Measurements from ENCODE around the gene TAPT1. TPM values are rescaled to one million over a fixed set of nuclear protein-coding genes. Genes with fewer than 3 reads are reported as not detected.

TAPT1 gene
- total and polyA plus RNA-seq, 4 donors, result 47.6 to 64.9 (median 48.1) TPM

DNA sequence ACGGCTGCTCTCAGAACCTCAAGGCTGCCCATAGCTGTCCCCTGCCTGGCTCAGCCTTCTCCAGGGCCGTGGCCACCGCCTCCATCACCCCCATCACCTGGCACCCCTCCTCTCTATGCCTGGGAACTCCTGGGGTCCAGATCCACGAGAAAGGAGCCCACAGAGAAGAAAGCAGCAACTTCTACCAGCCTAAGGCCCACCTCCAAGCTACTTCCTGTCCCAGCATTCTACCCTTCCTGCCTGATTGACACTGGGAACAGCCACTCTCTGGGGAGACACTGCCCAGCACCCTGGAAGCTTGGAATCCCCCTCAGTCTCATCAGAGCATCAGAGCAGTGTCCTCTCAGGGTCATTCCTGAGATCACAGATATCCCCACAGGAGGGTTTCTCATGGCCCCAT is 105.6 kb downstream of the TAPT1 start:
- Histone ChIP-seq H3K4me1 (ENCODE audit: control insufficient read depth, insufficient read depth, low read length) (peaks cover 12% of the 10 kb centered on the region), H3K9me3 (ENCODE audit: control insufficient read depth, insufficient read depth, low read length) (no peaks in the 10 kb centered on the region), H3K27me3 (ENCODE audit: control insufficient read depth, insufficient read depth, low read length) (no peaks in the 10 kb centered on the region), H3K27ac (ENCODE audit: low read depth, low read length) (no peak overlapping the region), H3K4me3 (ENCODE audit: low read depth, low read length) (no peak overlapping the region), H3K36me3 (ENCODE audit: control insufficient read depth, insufficient read depth, low read length) (no peaks in the 10 kb centered on the region)
- 87% methylated on average over 4 of the region's 4 CpGs for WGBS (ENCODE audit: insufficient coverage)
- DNase-seq (ENCODE audit: low read depth in 4 of 6, low spot score in 6 of 6), result no peak

DNA sequence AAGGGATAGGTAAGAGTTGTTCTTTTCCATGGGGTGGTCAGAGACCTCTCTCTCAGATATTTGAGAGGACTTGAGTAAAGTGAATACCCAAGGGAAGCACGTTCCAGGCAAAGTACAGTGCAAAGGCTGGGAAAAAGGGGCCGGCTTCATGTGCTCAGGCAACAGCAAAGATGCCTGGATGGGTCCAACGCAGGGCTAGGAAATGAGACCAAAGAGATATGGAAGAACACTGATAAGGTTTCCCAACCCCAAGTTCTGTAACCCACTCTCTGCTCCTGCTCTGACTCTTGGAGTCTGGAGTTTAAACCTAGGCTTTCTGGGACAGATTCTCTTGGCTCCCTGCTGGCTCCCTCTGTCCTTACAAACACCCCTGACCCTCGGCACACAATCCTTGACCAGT is 106.3 kb downstream of the TAPT1 start:
- H3K27ac ChIP-seq (ENCODE audit: low read depth, low read length), result no peak overlapping the region
- WGBS (ENCODE audit: insufficient coverage), result 90% methylated on average over 3 of the region's 4 CpGs
- H3K9me3 ChIP-seq (ENCODE audit: control insufficient read depth, insufficient read depth, low read length), result no peaks in the 10 kb centered on the region
- no peaks in the 10 kb centered on the region for H3K36me3 ChIP-seq (ENCODE audit: control insufficient read depth, insufficient read depth, low read length)
- peaks cover 12% of the 10 kb centered on the region for H3K4me1 ChIP-seq (ENCODE audit: control insufficient read depth, insufficient read depth, low read length)
- no peak for DNase-seq (ENCODE audit: low read depth in 4 of 6, low spot score in 6 of 6)
- H3K4me3 ChIP-seq (ENCODE audit: low read depth, low read length), result no peak overlapping the region
- no peaks in the 10 kb centered on the region for H3K27me3 ChIP-seq (ENCODE audit: control insufficient read depth, insufficient read depth, low read length)

DNA sequence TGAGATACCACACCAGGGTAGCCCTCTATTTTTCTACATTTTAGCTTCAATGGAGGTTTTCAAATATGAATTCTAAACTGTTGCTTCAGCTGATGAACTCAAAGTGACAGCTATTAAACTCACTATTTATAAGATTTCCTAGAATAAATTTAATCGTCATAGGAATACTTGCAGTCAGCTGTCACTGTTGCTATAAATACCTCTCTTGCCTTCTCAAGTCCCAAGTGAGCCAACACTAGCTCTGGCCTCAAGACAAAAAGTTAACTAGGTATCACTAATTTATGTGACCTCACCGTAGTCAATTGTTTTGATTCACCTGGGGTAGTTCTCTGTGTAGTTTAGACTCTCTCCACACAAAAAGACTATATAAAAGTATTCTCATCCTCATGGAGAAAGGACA is 108.2 kb downstream of the TAPT1 start:
- WGBS (ENCODE audit: insufficient coverage), result no CpG with 5 or more reads among the region's 2 CpGs
- Histone ChIP-seq H3K27ac (ENCODE audit: low read depth, low read length) (no peak overlapping the region), H3K9me3 (ENCODE audit: control insufficient read depth, insufficient read depth, low read length) (no peaks in the 10 kb centered on the region), H3K36me3 (ENCODE audit: control insufficient read depth, insufficient read depth, low read length) (no peaks in the 10 kb centered on the region), H3K4me3 (ENCODE audit: low read depth, low read length) (no peak overlapping the region), H3K4me1 (ENCODE audit: control insufficient read depth, insufficient read depth, low read length) (peaks cover under 1% of the 10 kb centered on the region), H3K27me3 (ENCODE audit: control insufficient read depth, insufficient read depth, low read length) (no peaks in the 10 kb centered on the region)
- no peak for DNase-seq (ENCODE audit: low read depth in 4 of 6, low spot score in 6 of 6)

DNA sequence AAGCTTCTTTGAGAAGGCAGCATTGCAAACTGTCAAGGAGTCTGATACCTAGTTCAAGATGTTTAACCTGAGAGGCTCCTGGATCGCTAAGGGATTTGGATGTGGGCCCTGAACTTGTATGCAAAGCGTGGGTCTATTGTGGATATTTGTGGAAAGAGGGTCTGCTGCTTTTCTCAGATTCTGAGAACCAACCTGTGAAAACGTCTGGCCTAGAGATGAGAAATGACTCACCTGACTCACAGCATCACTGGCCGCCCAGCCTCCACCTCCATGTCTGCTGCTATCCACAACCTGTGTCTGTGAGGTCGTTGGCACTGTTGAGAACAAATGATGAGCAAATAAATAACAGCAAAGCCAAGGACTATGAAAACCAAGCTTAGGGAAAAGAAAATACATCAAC is 109.1 kb downstream of the TAPT1 start:
- no peak overlapping the region for H3K4me3 ChIP-seq (ENCODE audit: low read depth, low read length)
- no peaks in the 10 kb centered on the region for H3K4me1 ChIP-seq (ENCODE audit: control insufficient read depth, insufficient read depth, low read length)
- H3K27me3 ChIP-seq (ENCODE audit: control insufficient read depth, insufficient read depth, low read length), result no peaks in the 10 kb centered on the region
- H3K36me3 ChIP-seq (ENCODE audit: control insufficient read depth, insufficient read depth, low read length), result no peaks in the 10 kb centered on the region
- no peak overlapping the region for H3K27ac ChIP-seq (ENCODE audit: low read depth, low read length)
- DNase-seq (ENCODE audit: low read depth in 4 of 6, low spot score in 6 of 6), result no peak
- 100% methylated on average over 3 of the region's 5 CpGs for WGBS (ENCODE audit: insufficient coverage)
- H3K9me3 ChIP-seq (ENCODE audit: control insufficient read depth, insufficient read depth, low read length), result no peaks in the 10 kb centered on the region

DNA sequence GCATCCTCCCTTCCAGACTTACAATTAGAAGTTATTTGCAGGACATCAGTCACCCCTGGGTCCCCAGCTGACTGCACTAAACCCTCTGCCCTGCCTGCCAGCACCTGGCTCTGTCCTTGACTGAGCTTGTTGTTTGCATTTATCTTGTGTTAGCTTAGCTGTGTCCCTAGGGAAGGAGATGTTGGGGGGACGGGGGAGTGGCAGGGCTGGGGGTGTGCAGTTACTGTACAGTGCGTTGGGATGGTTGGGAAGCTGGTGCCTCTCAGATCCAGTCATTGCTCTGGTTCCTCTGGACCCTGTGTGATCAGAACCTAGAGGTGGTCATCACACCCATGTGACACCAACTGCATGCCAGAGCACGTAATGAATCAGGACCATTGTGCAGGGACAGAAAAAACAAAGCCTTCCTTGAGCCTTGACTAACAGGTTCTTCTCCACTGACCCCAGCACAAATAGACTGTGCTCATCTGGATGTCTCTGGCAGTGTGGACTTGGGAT is 109.7 kb downstream of the TAPT1 start:
- no peak for DNase-seq (ENCODE audit: low read depth in 4 of 6, low spot score in 6 of 6)
- H3K9me3 ChIP-seq (ENCODE audit: control insufficient read depth, insufficient read depth, low read length), result no peaks in the 10 kb centered on the region
- H3K4me1 ChIP-seq (ENCODE audit: control insufficient read depth, insufficient read depth, low read length), result no peaks in the 10 kb centered on the region
- no peak overlapping the region for H3K27ac ChIP-seq (ENCODE audit: low read depth, low read length)
- H3K27me3 ChIP-seq (ENCODE audit: control insufficient read depth, insufficient read depth, low read length), result no peaks in the 10 kb centered on the region
- no peak overlapping the region for H3K4me3 ChIP-seq (ENCODE audit: low read depth, low read length)
- WGBS (ENCODE audit: insufficient coverage), result 78% methylated on average over 2 of the region's 3 CpGs
- no peaks in the 10 kb centered on the region for H3K36me3 ChIP-seq (ENCODE audit: control insufficient read depth, insufficient read depth, low read length)

DNA sequence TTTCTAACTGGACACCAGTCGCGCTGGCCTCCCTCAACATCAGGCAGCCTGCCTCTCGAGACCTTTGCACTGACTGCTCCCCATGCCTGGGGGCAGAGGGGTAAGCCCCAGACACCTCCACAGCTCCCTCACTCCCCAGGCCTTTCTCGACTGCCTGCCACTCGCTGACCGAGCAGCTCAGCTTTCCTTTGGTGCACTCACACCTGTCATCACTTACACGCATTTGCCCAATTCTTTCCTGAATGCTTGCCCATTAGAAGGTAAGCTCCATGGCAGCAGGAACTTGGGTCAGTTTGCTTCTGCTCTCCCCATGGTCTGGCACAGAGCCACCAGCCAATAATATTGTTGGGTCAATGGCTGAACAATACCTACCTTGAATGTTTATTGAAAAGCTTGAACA is 110.3 kb downstream of the TAPT1 start:
- H3K36me3 ChIP-seq (ENCODE audit: control insufficient read depth, insufficient read depth, low read length), result no peaks in the 10 kb centered on the region
- no peak overlapping the region for H3K27ac ChIP-seq (ENCODE audit: low read depth, low read length)
- 82% methylated on average over 7 of the region's 7 CpGs for WGBS (ENCODE audit: insufficient coverage)
- DNase-seq (ENCODE audit: low read depth in 4 of 6, low spot score in 6 of 6), result no peak
- H3K4me3 ChIP-seq (ENCODE audit: low read depth, low read length), result no peak overlapping the region
- H3K4me1 ChIP-seq (ENCODE audit: control insufficient read depth, insufficient read depth, low read length), result no peaks in the 10 kb centered on the region
- H3K27me3 ChIP-seq (ENCODE audit: control insufficient read depth, insufficient read depth, low read length), result no peaks in the 10 kb centered on the region
- H3K9me3 ChIP-seq (ENCODE audit: control insufficient read depth, insufficient read depth, low read length), result no peaks in the 10 kb centered on the region

DNA sequence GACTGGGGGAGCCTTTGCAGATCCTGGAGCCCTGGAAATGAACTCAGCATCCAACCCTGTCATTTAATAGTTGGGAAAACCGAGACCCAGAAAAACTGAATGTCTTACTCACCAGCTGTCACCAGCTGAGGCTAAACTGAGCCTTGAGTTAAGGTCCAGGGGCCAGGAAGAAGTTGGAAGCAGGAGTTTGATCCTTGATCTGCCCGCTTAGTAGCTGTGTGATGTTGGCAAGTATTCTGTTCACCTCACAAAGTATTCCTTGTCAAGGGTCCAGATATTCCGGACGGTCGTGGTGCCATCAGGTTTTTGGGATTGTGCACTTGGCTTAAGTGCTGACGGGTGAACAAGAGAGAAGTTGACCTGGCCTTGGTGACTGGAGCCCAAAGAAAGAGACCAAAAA is 111.7 kb downstream of the TAPT1 start:
- 98% methylated on average over 6 of the region's 6 CpGs for WGBS (ENCODE audit: insufficient coverage)
- no peak overlapping the region for H3K27ac ChIP-seq (ENCODE audit: low read depth, low read length)
- H3K9me3 ChIP-seq (ENCODE audit: control insufficient read depth, insufficient read depth, low read length), result no peaks in the 10 kb centered on the region
- DNase-seq (ENCODE audit: low read depth in 4 of 6, low spot score in 6 of 6), result no peak
- no peaks in the 10 kb centered on the region for H3K36me3 ChIP-seq (ENCODE audit: control insufficient read depth, insufficient read depth, low read length)
- no peaks in the 10 kb centered on the region for H3K4me1 ChIP-seq (ENCODE audit: control insufficient read depth, insufficient read depth, low read length)
- no peak overlapping the region for H3K4me3 ChIP-seq (ENCODE audit: low read depth, low read length)
- H3K27me3 ChIP-seq (ENCODE audit: control insufficient read depth, insufficient read depth, low read length), result no peaks in the 10 kb centered on the region

DNA sequence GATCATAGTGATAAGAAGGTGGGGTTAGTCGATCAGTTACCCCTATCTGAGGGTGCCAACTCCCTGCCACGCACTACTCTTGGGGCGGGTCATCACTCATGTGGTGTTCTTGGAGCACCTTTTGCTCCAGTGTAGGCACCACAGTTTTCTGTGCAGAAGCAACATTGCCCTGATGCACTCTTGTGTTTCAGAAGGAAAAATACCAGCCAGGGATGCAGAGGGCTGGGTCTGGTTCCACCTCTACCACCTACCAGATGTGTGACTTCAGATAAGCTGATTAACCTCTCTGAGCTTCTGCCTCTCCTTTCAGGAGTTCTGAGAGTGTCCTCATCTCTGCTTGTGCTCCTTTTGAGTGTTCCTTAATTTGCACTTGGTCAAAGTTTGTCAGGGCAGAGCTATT is 112.5 kb downstream of the TAPT1 start:
- H3K9me3 ChIP-seq (ENCODE audit: control insufficient read depth, insufficient read depth, low read length), result no peaks in the 10 kb centered on the region
- no peak overlapping the region for H3K4me3 ChIP-seq (ENCODE audit: low read depth, low read length)
- no peaks in the 10 kb centered on the region for H3K36me3 ChIP-seq (ENCODE audit: control insufficient read depth, insufficient read depth, low read length)
- H3K27ac ChIP-seq (ENCODE audit: low read depth, low read length), result no peak overlapping the region
- no peaks in the 10 kb centered on the region for H3K27me3 ChIP-seq (ENCODE audit: control insufficient read depth, insufficient read depth, low read length)
- DNase-seq (ENCODE audit: low read depth in 4 of 6, low spot score in 6 of 6), result no peak
- 90% methylated on average over 2 of the region's 3 CpGs for WGBS (ENCODE audit: insufficient coverage)
- H3K4me1 ChIP-seq (ENCODE audit: control insufficient read depth, insufficient read depth, low read length), result no peaks in the 10 kb centered on the region

DNA sequence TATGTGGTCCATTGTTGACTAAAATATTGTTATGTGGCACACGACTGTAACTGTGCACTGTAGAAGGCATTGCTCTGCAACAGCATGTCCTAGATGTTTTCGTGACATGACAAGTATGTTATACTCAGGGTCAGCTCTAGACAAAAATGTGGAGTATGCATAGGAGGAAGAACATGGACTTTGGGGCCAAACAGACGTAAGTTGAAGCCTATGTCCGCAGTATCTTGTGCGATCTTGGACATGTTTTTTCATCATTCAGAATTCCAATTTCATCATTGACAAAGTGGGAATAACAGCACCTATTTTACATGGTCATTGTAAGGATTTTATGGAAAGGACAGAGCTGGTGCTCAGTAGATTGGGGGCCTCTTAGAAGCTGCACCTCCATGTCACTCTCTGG is 114.7 kb downstream of the TAPT1 start:
- WGBS (ENCODE audit: insufficient coverage), result 96% methylated on average over 2 of the region's 5 CpGs
- H3K36me3 ChIP-seq (ENCODE audit: control insufficient read depth, insufficient read depth, low read length), result no peaks in the 10 kb centered on the region
- H3K4me3 ChIP-seq (ENCODE audit: low read depth, low read length), result no peak overlapping the region
- DNase-seq (ENCODE audit: low read depth in 4 of 6, low spot score in 6 of 6), result no peak
- no peaks in the 10 kb centered on the region for H3K4me1 ChIP-seq (ENCODE audit: control insufficient read depth, insufficient read depth, low read length)
- H3K27ac ChIP-seq (ENCODE audit: low read depth, low read length), result no peak overlapping the region
- no peaks in the 10 kb centered on the region for H3K27me3 ChIP-seq (ENCODE audit: control insufficient read depth, insufficient read depth, low read length)
- H3K9me3 ChIP-seq (ENCODE audit: control insufficient read depth, insufficient read depth, low read length), result no peaks in the 10 kb centered on the region

DNA sequence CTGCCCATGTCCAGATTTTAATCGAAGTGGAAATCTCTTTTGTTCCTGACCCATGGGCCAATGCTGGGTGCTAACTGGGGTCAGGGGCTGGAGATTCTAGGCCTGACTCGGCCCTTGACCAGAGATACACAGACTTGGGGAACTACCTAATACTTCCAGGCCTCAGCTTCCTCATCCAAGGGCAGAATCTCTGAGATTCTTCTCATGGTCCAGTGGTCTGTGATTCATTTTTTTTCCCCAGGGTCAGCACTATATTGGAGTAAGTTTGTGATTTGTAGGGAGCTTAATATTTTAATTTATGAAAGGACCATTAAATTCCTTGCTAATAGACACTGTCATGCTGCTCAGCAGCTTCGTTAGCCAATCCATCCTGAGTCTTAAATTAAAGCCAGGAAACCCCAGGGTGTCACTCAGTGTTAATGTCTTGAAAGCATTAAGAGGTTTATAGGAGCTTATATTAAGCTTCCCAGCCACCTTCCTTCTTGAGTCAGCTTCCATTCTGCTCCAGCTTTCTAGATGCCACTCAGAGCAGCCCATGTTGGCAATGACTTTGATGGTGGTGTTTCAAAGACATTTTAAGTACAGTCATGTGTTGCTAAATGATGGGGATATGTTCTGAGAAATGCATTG is 115.5 kb downstream of the TAPT1 start:
- peak in 2 of 6 donors; percentile 10 to 59 for DNase-seq (ENCODE audit: low read depth in 4 of 6, low spot score in 6 of 6)
- WGBS (ENCODE audit: insufficient coverage), result 88% methylated on average over 2 of the region's 3 CpGs
- H3K27ac ChIP-seq (ENCODE audit: low read depth, low read length), result no peak overlapping the region
- H3K9me3 ChIP-seq (ENCODE audit: control insufficient read depth, insufficient read depth, low read length), result no peaks in the 10 kb centered on the region
- no peaks in the 10 kb centered on the region for H3K27me3 ChIP-seq (ENCODE audit: control insufficient read depth, insufficient read depth, low read length)
- no peaks in the 10 kb centered on the region for H3K36me3 ChIP-seq (ENCODE audit: control insufficient read depth, insufficient read depth, low read length)
- H3K4me1 ChIP-seq (ENCODE audit: control insufficient read depth, insufficient read depth, low read length), result no peaks in the 10 kb centered on the region
- H3K4me3 ChIP-seq (ENCODE audit: low read depth, low read length), result no peak overlapping the region

Data from spinal cord (tissue), 10 donors.